HEK293 (cell line): ENCODE results near the gene SOX13.

Source experiments
- CTCF ChIP-seq: fragments of 450-650 bp; formaldehyde crosslinking; IDR thresholded peaks from 2 replicates; pipeline ENCODE4 v1.5.1; 2016; ENCODE audit warnings: missing biosample characterization, missing genetic modification characterization
- HOXD13 ChIP-seq: sonication (generic); formaldehyde crosslinking; IDR thresholded peaks from 2 replicates; pipeline ENCODE4 v1.8.0; 2022; ENCODE audit warnings: missing genetic modification reagents, borderline replicate concordance
- PRDM1 ChIP-seq: fragments of 450-650 bp; formaldehyde crosslinking; IDR thresholded peaks from 2 replicates; pipeline ENCODE4; 2016; ENCODE audit warnings: missing biosample characterization, missing genetic modification characterization
- REPIN1 ChIP-seq: fragments of 450-650 bp; formaldehyde crosslinking; IDR thresholded peaks from 2 replicates; pipeline ENCODE4 v1.5.1; 2017; ENCODE audit warnings: missing biosample characterization, missing genetic modification characterization, low read depth
- WT1 ChIP-seq: fragments of 450-650 bp; formaldehyde crosslinking; IDR thresholded peaks from 2 replicates; pipeline ENCODE4 v1.5.1; 2016; ENCODE audit warnings: missing biosample characterization, missing genetic modification characterization
- ZBTB1 ChIP-seq: fragments of 450-650 bp; formaldehyde crosslinking; IDR thresholded peaks from 2 replicates; pipeline ENCODE4 v1.5.1; 2016; ENCODE audit warnings: missing biosample characterization, missing genetic modification characterization
- ZNF133 ChIP-seq: fragments of 450-650 bp; formaldehyde crosslinking; IDR thresholded peaks from 2 replicates; pipeline ENCODE4 v1.5.1; 2016; ENCODE audit warnings: missing biosample characterization, missing genetic modification characterization
- ZNF239 ChIP-seq: fragments of 450-650 bp; formaldehyde crosslinking; IDR thresholded peaks from 2 replicates; pipeline ENCODE4 v1.5.1; 2016; ENCODE audit warnings: missing biosample characterization, missing genetic modification characterization
- ZNF274 ChIP-seq, 2 experiments: fragments of 200-500 bp in 1 of 2; fragments of 450-650 bp in 1 of 2; sonication (Bioruptor generic) in 1 of 2; formaldehyde crosslinking in 1 of 2; IDR thresholded peaks; 2 replicates each; pipeline versions ENCODE4 v1.5.1 to v1.6.1; 2014 to 2016; ENCODE audit warnings: borderline replicate concordance in 1 of 2, inconsistent platforms in 1 of 2, low read length in 1 of 2, missing biosample characterization in 1 of 2, missing genetic modification characterization in 1 of 2
- ZNF350 ChIP-seq: fragments of 450-650 bp; formaldehyde crosslinking; IDR thresholded peaks from 2 replicates; pipeline ENCODE4 v1.5.0; 2017; ENCODE audit warnings: missing biosample characterization, mild to moderate bottlenecking, missing genetic modification characterization
- ZNF560 ChIP-seq: fragments of 450-650 bp; formaldehyde crosslinking; IDR thresholded peaks from 2 replicates; pipeline ENCODE4 v1.5.1; 2017; ENCODE audit warnings: missing biosample characterization, missing genetic modification characterization, borderline replicate concordance
- ZNF830 ChIP-seq: fragments of 450-650 bp; IDR thresholded peaks from 2 replicates; pipeline ENCODE4 v1.5.0; 2018; ENCODE audit warnings: missing biosample characterization, missing genetic modification characterization, low read depth, mild to moderate bottlenecking, moderate library complexity

GRCh38 chr1:204044448-204044847 lies 28.5 kb upstream of the SOX13 start:
- TF ChIP-seq CTCF (tag by site-specific recombination), result no peak
- TF ChIP-seq REPIN1 (tag by site-specific recombination), result no peak
- no peak for TF ChIP-seq ZNF274 (IDR thresholded peaks at IDR 0.05; ENCODE audit: low read length)
- no peak for TF ChIP-seq ZNF274 (tag by site-specific recombination; IDR thresholded peaks at IDR 0.05; ENCODE audit: borderline replicate concordance)
- TF ChIP-seq WT1 (tag by site-specific recombination), result no peak
- TF ChIP-seq ZNF560, result no peak
- no peak for TF ChIP-seq ZNF830 (tag by site-specific recombination)
- TF ChIP-seq ZNF133, result no peak
- TF ChIP-seq ZBTB1 (tag by site-specific recombination), result no peak
- TF ChIP-seq ZNF239 (tag by site-specific recombination), result no peak
- TF ChIP-seq ZNF350 (tag by site-specific recombination), result no peak
- TF ChIP-seq HOXD13 (CRISPR knock-in tag), result no peak
- TF ChIP-seq PRDM1 (tag by site-specific recombination), result no peak
